H1 (cell line): ENCODE measurements around the gene GJB4. TPM values are rescaled to one million over a fixed set of nuclear protein-coding genes. Genes with fewer than 3 reads are reported as not detected.

Source experiments
- CTCF ChIA-PET: fragments of 300-600 bp; sonication (Branson Sonifier 250); formaldehyde crosslinking; loops from one replicate; lab custom pipeline; 2021; ENCODE audit not compliant: partially characterized antibody; lab: Charles Lee
- POLR2A ChIA-PET: fragments of 300-600 bp; sonication (Branson Sonifier 250); formaldehyde crosslinking; loops from one replicate; lab custom pipeline; 2021; ENCODE audit warnings: inconsistent platforms; ENCODE audit not compliant: partially characterized antibody; lab: Charles Lee
- DNase-seq, 2 experiments: peaks; one replicate each; pipeline versions ENCODE4 v3.0.0 to v3.0.0-alpha.2; 2010 to 2022; ENCODE audit warnings: low spot score in 2 of 2, low read depth in 1 of 2, mixed read lengths in 1 of 2
- FAIRE-seq: peaks from 2 replicates; lab custom pipeline; 2011; peaks lifted over from hg19 to GRCh38; lab: Jason Lieb, UNC
- H2AFZ ChIP-seq: 2 replicates; pipeline ENCODE4 v1.8.1; 2012; ENCODE audit warnings: low read length, inconsistent platforms
- H2AK5ac ChIP-seq: 2 replicates; pipeline ENCODE4 v1.6.1; 2013; ENCODE audit warnings: low read depth, low read length
- H2BK120ac ChIP-seq: replicated peaks from 2 replicates; pipeline ENCODE3; 2013; ENCODE audit warnings: low read depth, low read length, inconsistent platforms
- H2BK12ac ChIP-seq: 2 replicates; pipeline ENCODE4 v1.6.1; 2013; ENCODE audit warnings: low read depth, low read length
- H2BK15ac ChIP-seq: 2 replicates; pipeline ENCODE4 v1.6.1; 2013; ENCODE audit warnings: low read length
- H2BK20ac ChIP-seq: 2 replicates; pipeline ENCODE4 v1.6.1; 2013; ENCODE audit warnings: low read length
- H2BK5ac ChIP-seq: 2 replicates; pipeline ENCODE4 v1.6.1; 2013; ENCODE audit warnings: low read depth, low read length
- H3K14ac ChIP-seq: 2 replicates; pipeline ENCODE4 v1.6.1; 2013; ENCODE audit warnings: inconsistent platforms; ENCODE audit not compliant: insufficient read length
- H3K18ac ChIP-seq: 2 replicates; pipeline ENCODE4 v1.6.1; 2013; ENCODE audit warnings: low read length; ENCODE audit errors: extremely low read depth
- H3K23ac ChIP-seq: 2 replicates; pipeline ENCODE4 v1.6.1; 2013; ENCODE audit warnings: inconsistent platforms; ENCODE audit not compliant: insufficient read length
- H3K23me2 ChIP-seq: 2 replicates; pipeline ENCODE4 v1.6.1; 2013; ENCODE audit warnings: low read depth, low read length
- H3K27ac ChIP-seq: 2 replicates; pipeline ENCODE4 v1.6.1; 2011; ENCODE audit warnings: low read depth, low read length, inconsistent platforms
- H3K27me3 ChIP-seq, 4 experiments: replicated peaks in 1 of 4; 1 replicate in 1 of 4; 2 replicates in 3 of 4; pipeline versions ENCODE4 v1.6.1 to v1.8.1; 2011 to 2013; ENCODE audit warnings: low read length in 3 of 4, mild to moderate bottlenecking in 3 of 4, inconsistent platforms in 2 of 4, mixed read lengths in 2 of 4, moderate library complexity in 1 of 4; ENCODE audit not compliant: control insufficient read depth in 3 of 4, insufficient read depth in 3 of 4; ENCODE audit errors: extremely low read depth in 1 of 4
- H3K36me3 ChIP-seq, 4 experiments: 2 replicates each; pipeline versions ENCODE4 v1.6.1 to v1.8.1; 2011 to 2013; ENCODE audit warnings: mild to moderate bottlenecking in 4 of 4, low read length in 3 of 4, moderate library complexity in 2 of 4, control low read depth in 1 of 4, inconsistent platforms in 1 of 4; ENCODE audit not compliant: insufficient read depth in 4 of 4, control insufficient read depth in 2 of 4
- H3K4ac ChIP-seq: replicated peaks from 2 replicates; pipeline ENCODE3; 2013; ENCODE audit warnings: low read length, low read depth, mixed read lengths, inconsistent platforms; ENCODE audit not compliant: insufficient read length
- H3K4me1 ChIP-seq, 4 experiments: replicated peaks in 1 of 4; 1 replicate in 1 of 4; 2 replicates in 3 of 4; pipeline versions ENCODE4 v1.6.1 to v1.8.1; 2011 to 2013; ENCODE audit warnings: low read length in 3 of 4, inconsistent platforms in 2 of 4, mixed read lengths in 1 of 4; ENCODE audit not compliant: insufficient read depth in 4 of 4, control insufficient read depth in 3 of 4
- H3K4me2 ChIP-seq, 2 experiments: 2 replicates each; pipeline versions ENCODE4 v1.6.1 to v1.8.1; 2011 to 2013; ENCODE audit warnings: low read depth in 2 of 2, low read length in 2 of 2, control low read depth in 1 of 2, inconsistent platforms in 1 of 2, mild to moderate bottlenecking in 1 of 2; ENCODE audit not compliant: insufficient read depth in 1 of 2
- H3K4me3 ChIP-seq, 4 experiments: fragments of 200-600, 300-600 bp in 1 of 4; sonication (generic), shearing (Covaris generic), sonication (Bioruptor Twin) in 1 of 4; 2 replicates each; pipeline versions ENCODE4 v1.5.1 to v1.8.1; 2011 to 2016; ENCODE audit warnings: low read length in 4 of 4, low read depth in 3 of 4, control low read depth in 2 of 4, inconsistent platforms in 2 of 4, mild to moderate bottlenecking in 2 of 4, mixed read lengths in 1 of 4, moderate library complexity in 1 of 4; ENCODE audit not compliant: insufficient read depth in 2 of 4; ENCODE audit errors: extremely low read depth in 1 of 4
- H3K56ac ChIP-seq: replicated peaks from 2 replicates; pipeline ENCODE3; 2013; ENCODE audit warnings: low read depth, mild to moderate bottlenecking, mixed read lengths, low read length, inconsistent platforms; ENCODE audit not compliant: insufficient read length
- H3K79me1 ChIP-seq: 2 replicates; pipeline ENCODE4 v1.6.1; 2013; ENCODE audit warnings: low read depth, low read length, control low read depth
- H3K79me2 ChIP-seq, 2 experiments: 2 replicates each; pipeline versions ENCODE4 v1.6.1 to v1.8.1; 2012 to 2013; ENCODE audit warnings: low read length in 2 of 2, mild to moderate bottlenecking in 2 of 2, inconsistent platforms in 1 of 2; ENCODE audit not compliant: insufficient read depth in 2 of 2, control insufficient read depth in 1 of 2
- H3K9ac ChIP-seq, 4 experiments: replicated peaks in 1 of 4; 1 replicate in 1 of 4; 2 replicates in 3 of 4; pipeline versions ENCODE4 v1.6.1 to v1.8.1; 2011 to 2013; ENCODE audit warnings: low read depth in 3 of 4, low read length in 3 of 4, control low read depth in 2 of 4, mild to moderate bottlenecking in 2 of 4, moderate library complexity in 2 of 4, inconsistent platforms in 1 of 4; ENCODE audit errors: extremely low read depth in 1 of 4
- H3K9me3 ChIP-seq, 2 experiments: 2 replicates each; pipeline versions ENCODE4 v1.6.1 to v1.8.1; 2012 to 2013; ENCODE audit warnings: mild to moderate bottlenecking in 2 of 2, moderate library complexity in 2 of 2, control low read depth in 1 of 2, inconsistent platforms in 1 of 2, low read depth in 1 of 2, low read length in 1 of 2, mixed read lengths in 1 of 2; ENCODE audit not compliant: insufficient read depth in 2 of 2
- H4K20me1 ChIP-seq, 2 experiments: replicated peaks in 1 of 2; 2 replicates each; pipeline versions ENCODE3 to v1.8.1; 2011 to 2013; ENCODE audit warnings: inconsistent platforms in 2 of 2, low read length in 2 of 2, mild to moderate bottlenecking in 1 of 2; ENCODE audit not compliant: insufficient read depth in 2 of 2, control insufficient read depth in 1 of 2
- H4K5ac ChIP-seq: 2 replicates; pipeline ENCODE4 v1.6.1; 2013; ENCODE audit warnings: low read length, low read depth, mixed read lengths, inconsistent platforms; ENCODE audit not compliant: insufficient read length
- H4K8ac ChIP-seq: 2 replicates; pipeline ENCODE4 v1.8.0; 2013; ENCODE audit warnings: mild to moderate bottlenecking, moderate library complexity, low read length, inconsistent platforms; ENCODE audit not compliant: insufficient read depth; ENCODE audit errors: extremely low read depth
- H4K91ac ChIP-seq: replicated peaks from 2 replicates; pipeline ENCODE3; 2013; ENCODE audit warnings: low read length, mixed read lengths, inconsistent platforms; ENCODE audit not compliant: insufficient read length
- EZH2 ChIP-seq: fragments of 200-600 bp; sonication (generic); IDR thresholded peaks from 2 replicates; pipeline ENCODE4 v1.7.1; 2012; ENCODE audit warnings: low read depth, mild to moderate bottlenecking, moderate library complexity, low read length, inconsistent platforms; ENCODE audit not compliant: severe bottlenecking
- HDAC6 ChIP-seq: IDR thresholded peaks from one replicate; pipeline ENCODE4 v1.7.1; 2012; ENCODE audit warnings: low read depth, mild to moderate bottlenecking, inconsistent platforms, low read length, moderate library complexity
- JUN ChIP-seq: IDR thresholded peaks from 2 replicates; pipeline ENCODE4 v1.6.1; 2011; ENCODE audit warnings: low read depth, mild to moderate bottlenecking, improper control_type of control experiment, low read length
- KDM4A ChIP-seq: IDR thresholded peaks from one replicate; pipeline ENCODE4 v1.7.1; 2012; ENCODE audit warnings: low read depth, mild to moderate bottlenecking, moderate library complexity, low read length, inconsistent platforms; ENCODE audit not compliant: severe bottlenecking
- RBBP5 ChIP-seq: IDR thresholded peaks from 2 replicates; pipeline ENCODE4 v1.7.1; 2012; ENCODE audit warnings: low read depth, mild to moderate bottlenecking, inconsistent platforms, low read length, moderate library complexity, borderline replicate concordance
- SRF ChIP-seq: IDR thresholded peaks from 2 replicates; pipeline ENCODE4 v1.6.1; 2011; ENCODE audit warnings: mild to moderate bottlenecking, low read depth, low read length, moderate library complexity
- TCF12 ChIP-seq: IDR thresholded peaks from 2 replicates; pipeline ENCODE4 v1.6.1; 2011; ENCODE audit warnings: low read depth, mild to moderate bottlenecking, low read length
- WGBS, 2 experiments: shearing (Covaris generic) in 1 of 2; methylation state at CpG; one replicate each; pipeline versions ENCODE4 v1.1.6 to v1.1.7; 2013 to 2015; ENCODE audit warnings: low lambda C conversion rate in 2 of 2, mixed read lengths in 2 of 2, inconsistent platforms in 1 of 2, low coverage in 1 of 2, missing lambda C conversion rate in 1 of 2; ENCODE audit not compliant: insufficient replicate concordance in 2 of 2, insufficient coverage in 1 of 2, insufficient read length in 1 of 2; ENCODE audit errors: extremely low coverage in 1 of 2, missing lambda C conversion rate in 1 of 2; 5-methylcytosine and 5-hydroxymethylcytosine counted together
- polyA plus RNA-seq, 7 experiments: library from polyadenylated mRNA; depleted of rRNA in 3 of 7; stranded (reverse) in 5 of 7; unstranded in 2 of 7; fragments of >200 nt in 5 of 7; fragments of 200-250 nt in 2 of 7; gene quantifications; 1 replicate in 5 of 7; 2 replicates in 1 of 7; 4 replicates in 1 of 7; pipeline versions ENCODE4 v1.2.1 to v1.2.3, GENCODE V29; 2011 to 2013; ENCODE audit warnings: missing spikeins in 2 of 7, mixed read lengths in 2 of 7
- total RNA-seq: library from RNA; stranded (reverse); fragmentation: NEBNext Ultra II Directional; extraction: Animal tissue kit (Norgen Biotek cat#: 25700); gene quantifications from 2 replicates; pipeline ENCODE4 v1.2.1, GENCODE V29; 2021

The GJB4 gene
- total and polyA plus RNA-seq, 2 of the 8 experiments (the other 6 are each of a cell fraction or from before 2014, with no cell fraction given) = 0.20 to 0.41 TPM

- CTCF ChIA-PET = interaction anchor here (12.6 kb wide), 1 partner anchor 54 kb away, joined by 230 read pairs; no protein-coding TSS in a partner anchor
- Histone ChIP-seq H3K79me1 (no peaks in the 10 kb centered on the region), H4K5ac (no peak within 1 kb of the TSS), H2BK120ac (no peak within 1 kb of the TSS)
- peak; percentile 65 for TF ChIP-seq KDM4A
- TF ChIP-seq JUN = no peak
- TF ChIP-seq EZH2 = peak; percentile 25
- TF ChIP-seq TCF12 = no peak
- no peak for TF ChIP-seq HDAC6
- TF ChIP-seq RBBP5 = peak; percentile 44; the same call in 1 of the 2 replicates
- no peak for TF ChIP-seq SRF
- TF ChIP-seq, all 59 proteins: peak for 3
- DNase-seq (no peak), FAIRE-seq (no peak)
- no peaks in the 10 kb centered on the region; the same call in 1 of the 2 replicates for H3K23me2 ChIP-seq
- H3K9me3 ChIP-seq = no peaks in the 10 kb centered on the region
- H3K4me2 ChIP-seq = peak within 1 kb of the TSS; percentile 66 to 70
- H4K8ac ChIP-seq = peak within 1 kb of the TSS; percentile 60; the same call in 1 of the 2 replicates
- POLR2A ChIA-PET = no interaction called here
- H3K4me3 ChIP-seq = peak within 1 kb of the TSS; percentile 31 to 63 (median 44); a peak in 7 of 8 replicates
- H3K23ac ChIP-seq = no peak within 1 kb of the TSS
- H2BK15ac ChIP-seq = peak within 1 kb of the TSS; percentile 81; the same call in 1 of the 2 replicates
- peak within 1 kb of the TSS; percentile 48 for H3K18ac ChIP-seq
- peak within 1 kb of the TSS; percentile 86 for H2BK20ac ChIP-seq
- peak within 1 kb of the TSS; percentile 15; the same call in 1 of the 2 replicates for H2AK5ac ChIP-seq
- H3K56ac ChIP-seq = no peak within 1 kb of the TSS
- no peaks in the 10 kb centered on the region for H3K79me2 ChIP-seq
- no peaks in the 10 kb centered on the region for H4K20me1 ChIP-seq
- H3K27ac ChIP-seq = no peak within 1 kb of the TSS
- no peak within 1 kb of the TSS; a peak in 1 of 7 replicates for H3K9ac ChIP-seq
- peaks cover 0 to 13% (median 10%) of the 10 kb centered on the region in 4 experiments; a peak in 4 of 7 replicates for H3K27me3 ChIP-seq
- no peak within 1 kb of the TSS for H3K14ac ChIP-seq
- H2AFZ ChIP-seq = peak within 1 kb of the TSS; percentile 20; the same call in 1 of the 2 replicates
- H4K91ac ChIP-seq = no peak within 1 kb of the TSS
- WGBS, 2 experiments = 20% methylated on average over 20 of the region's 45 CpGs; no CpG with 5 or more reads in 1 of the 2 experiments
- H3K36me3 ChIP-seq = no peaks in the 10 kb centered on the region
- H2BK12ac ChIP-seq = peak within 1 kb of the TSS; percentile 68; the same call in 1 of the 2 replicates
- peaks cover 0 to 12% (median 7%) of the 10 kb centered on the region in 4 experiments; a peak in 4 of 7 replicates for H3K4me1 ChIP-seq
- no peak within 1 kb of the TSS; the same call in 1 of the 2 replicates for H2BK5ac ChIP-seq
- H3K4ac ChIP-seq = no peak within 1 kb of the TSS
These were observed 33.6 kb downstream of the GJB4 start, which contains the start of gene GJA4 for GRCh38 chr1:34792868-34793727. Gene GJA4 (plus strand): TSS chr1:34792999. CDS start chr1:34794214, 1,215 bp downstream.
